Ovary (tissue), 9 donors: ENCODE data around the gene DBI. TPM values are rescaled to one million over a fixed set of nuclear protein-coding genes. Genes with fewer than 3 reads are reported as not detected.

ENCODE experiments used
- DNase-seq, 5 donors: peaks; one replicate each; pipeline ENCODE4 v3.0.0-alpha.2; 2019 to 2020
- H3K27ac ChIP-seq, 2 donors: fragments of 200-600 bp; one replicate each; pipeline versions ENCODE4 v1.5.1 to v1.8.0; 2019 to 2022
- H3K27me3 ChIP-seq: fragments of 200-600 bp; one replicate; pipeline ENCODE4 v1.8.0; 2022
- H3K36me3 ChIP-seq: fragments of 200-600 bp; sonication (generic); one replicate; pipeline ENCODE4 v1.5.1; 2019
- H3K4me1 ChIP-seq: one replicate; pipeline ENCODE4 v1.8.1; 2013; ENCODE audit warnings: mild to moderate bottlenecking, moderate library complexity; ENCODE audit not compliant: insufficient read depth
- H3K4me3 ChIP-seq: fragments of 200-600 bp; sonication (generic); one replicate; pipeline ENCODE4 v1.5.1; 2017
- H3K9me3 ChIP-seq, 2 donors: fragments of 200-600 bp in 1 of 2; sonication (generic) in 1 of 2; one replicate each; pipeline versions ENCODE4 v1.5.1 to v1.8.1; 2013 to 2019; ENCODE audit warnings: mild to moderate bottlenecking in 1 of 2, moderate library complexity in 1 of 2
- EP300 ChIP-seq: sonication (generic); formaldehyde crosslinking; IDR thresholded peaks from one replicate; pipeline ENCODE4 v1.6.1; 2017; ENCODE audit warnings: antibody characterized with exemption
- POLR2A ChIP-seq: fragments of 450-650 bp; IDR thresholded peaks from one replicate; pipeline ENCODE4 v1.6.1; 2017; ENCODE audit warnings: antibody characterized with exemption, mild to moderate bottlenecking, moderate library complexity
- WGBS, 3 donors: extraction: QIAGEN DNeasy Blood & Tissue Kit in 1 of 3; methylation state at CpG; one replicate each; pipeline versions ENCODE4 v1.1.5 to v1.1.7; 2013 to 2017; 5-methylcytosine and 5-hydroxymethylcytosine counted together
- intact Hi-C, 4 donors: fragments of 100-400 bp; cut with DNase I; formaldehyde crosslinking; loops; one replicate each; pipeline versions ENCODE4 v1.11.0 to v1.15.1; 2022 to 2023
- polyA plus RNA-seq, 2 donors: library from polyadenylated mRNA; stranded (reverse); fragments of 200-250 nt in 1 of 2; fragments of 350-450 nt in 1 of 2; fragmentation: Illumina TruSeq in 1 of 2; extraction: RNeasy Lipid Tissue Mini Kit (QIAGEN cat#74804) in 1 of 2; gene quantifications; one replicate each; pipeline ENCODE4 v1.2.3, GENCODE V29; 2013 to 2014
- total RNA-seq, 7 donors: library from RNA; depleted of rRNA in 2 of 7; stranded (reverse); fragments of >200 nt in 2 of 7; fragmentation: NEBNext Ultra II Directional in 3 of 7; extraction: Animal tissue kit (Norgen Biotek cat#: 25700) in 3 of 7; gene quantifications; one replicate each; pipeline versions ENCODE4 v1.1.0 to v1.2.4, GENCODE V29; 2016 to 2023
- TF ChIP-seq, protein P1 (sequence below), 3 donors: fragments of 450-650 bp in 2 of 3; fragments of 200-600 bp in 1 of 3; IDR thresholded peaks; one replicate each; pipeline versions ENCODE4 v1.5.1 to v1.8.0; 2016 to 2022; ENCODE audit warnings: antibody characterized with exemption in 3 of 3, mild to moderate bottlenecking in 1 of 3
- donor health status: DM: no; HTN: no; CAD: no; lungs with moderate emphysema.
- donor health status: DM: no; HTN: no; CAD: no.
- donor health status: Bipolar disorder and iron deficiency.
- donor health status: DM: yes; HTN: yes; CAD: no.
- donor health status: DM: no; HTN: no; CAD: no.
- donor health status: DM: yes; HTN: yes; CAD: no.

Gene DBI
- total and polyA plus RNA-seq, 9 donors, result 35.5 to 243 (median 49.8) TPM

DNA sequence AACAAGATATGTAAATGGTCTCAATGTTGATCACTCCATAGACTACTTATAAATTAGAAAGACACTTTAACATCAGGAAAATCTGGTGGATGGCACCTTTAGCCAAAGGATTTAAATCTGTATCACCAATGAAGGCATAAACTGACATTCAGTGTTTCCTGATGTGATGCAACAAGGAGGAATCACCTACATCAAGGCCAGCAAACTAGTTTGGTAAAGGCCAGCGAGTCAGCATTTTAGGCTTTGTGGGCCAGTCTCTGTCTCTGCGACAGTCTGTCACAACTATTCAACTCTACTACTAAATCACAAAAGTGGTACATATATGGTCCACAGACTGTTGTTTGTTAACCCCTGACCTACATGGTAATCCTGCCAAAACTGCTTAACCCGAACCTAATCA is 33.4 kb upstream of the DBI start:
- no peaks in the 10 kb centered on the region for H3K36me3 ChIP-seq
- H3K27ac ChIP-seq, result no peak overlapping the region
- no peak overlapping the region for H3K4me3 ChIP-seq
- H3K27me3 ChIP-seq, result no peaks in the 10 kb centered on the region
- no peaks in the 10 kb centered on the region for H3K9me3 ChIP-seq
- no peaks in the 10 kb centered on the region for H3K4me1 ChIP-seq
- intact Hi-C loops, result no loop called here
- WGBS, 3 donors, result 84 to 87% (median 86%) methylated on average over 3 of the region's 3 CpGs
- TF ChIP-seq POLR2A (no peak), EP300 (no peak)
- TF ChIP-seq, protein P1, sequence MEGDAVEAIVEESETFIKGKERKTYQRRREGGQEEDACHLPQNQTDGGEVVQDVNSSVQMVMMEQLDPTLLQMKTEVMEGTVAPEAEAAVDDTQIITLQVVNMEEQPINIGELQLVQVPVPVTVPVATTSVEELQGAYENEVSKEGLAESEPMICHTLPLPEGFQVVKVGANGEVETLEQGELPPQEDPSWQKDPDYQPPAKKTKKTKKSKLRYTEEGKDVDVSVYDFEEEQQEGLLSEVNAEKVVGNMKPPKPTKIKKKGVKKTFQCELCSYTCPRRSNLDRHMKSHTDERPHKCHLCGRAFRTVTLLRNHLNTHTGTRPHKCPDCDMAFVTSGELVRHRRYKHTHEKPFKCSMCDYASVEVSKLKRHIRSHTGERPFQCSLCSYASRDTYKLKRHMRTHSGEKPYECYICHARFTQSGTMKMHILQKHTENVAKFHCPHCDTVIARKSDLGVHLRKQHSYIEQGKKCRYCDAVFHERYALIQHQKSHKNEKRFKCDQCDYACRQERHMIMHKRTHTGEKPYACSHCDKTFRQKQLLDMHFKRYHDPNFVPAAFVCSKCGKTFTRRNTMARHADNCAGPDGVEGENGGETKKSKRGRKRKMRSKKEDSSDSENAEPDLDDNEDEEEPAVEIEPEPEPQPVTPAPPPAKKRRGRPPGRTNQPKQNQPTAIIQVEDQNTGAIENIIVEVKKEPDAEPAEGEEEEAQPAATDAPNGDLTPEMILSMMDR (IDR thresholded peaks at IDR 0.05), result no peak
- no peak for DNase-seq

DNA sequence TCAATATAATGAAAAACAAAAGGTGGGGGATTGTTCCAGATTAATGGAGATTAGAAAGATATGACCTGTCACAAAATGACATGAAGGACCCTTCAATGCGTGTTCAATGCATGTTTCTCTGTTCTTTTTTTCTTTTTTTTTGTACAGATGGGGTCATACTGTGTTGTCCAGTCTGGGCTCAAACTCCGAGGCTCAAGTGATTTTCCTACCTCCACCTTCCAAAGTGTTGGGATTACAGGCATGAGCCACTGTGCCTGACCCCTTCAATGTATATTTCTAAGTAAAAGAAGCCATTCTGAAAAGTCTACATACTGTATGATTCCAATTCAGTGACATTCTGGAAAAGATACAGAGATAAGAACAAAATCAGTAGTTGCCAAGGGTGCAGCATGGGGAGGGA is 32.9 kb upstream of the DBI start:
- H3K4me1 ChIP-seq, result no peaks in the 10 kb centered on the region
- DNase-seq, result no peak
- H3K4me3 ChIP-seq, result no peak overlapping the region
- WGBS, 3 donors, result 93 to 100% (median 99%) methylated on average over 2 of the region's 2 CpGs
- no peaks in the 10 kb centered on the region for H3K9me3 ChIP-seq
- intact Hi-C loops, result no loop called here
- no peak overlapping the region for H3K27ac ChIP-seq
- no peaks in the 10 kb centered on the region for H3K36me3 ChIP-seq
- H3K27me3 ChIP-seq, result no peaks in the 10 kb centered on the region
- TF ChIP-seq POLR2A (no peak), EP300 (no peak)
- TF ChIP-seq, protein P1 (IDR thresholded peaks at IDR 0.05), result no peak

- Histone ChIP-seq H3K27me3 (no peaks in the 10 kb centered on the region), H3K36me3 (no peaks in the 10 kb centered on the region), H3K4me3 (no peak overlapping the region), H3K4me1 (no peaks in the 10 kb centered on the region), H3K27ac (no peak overlapping the region), H3K9me3 (no peaks in the 10 kb centered on the region)
- DNase-seq, result no peak
- intact Hi-C loops, result no loop called here
- 75 to 79% (median 79%) methylated on average over 2 of the region's 2 CpGs for WGBS, 3 donors
- TF ChIP-seq, protein P1 (IDR thresholded peaks at IDR 0.05), result no peak
- TF ChIP-seq POLR2A (no peak), EP300 (no peak)
These were observed 29.0 kb upstream of the DBI start for GRCh38 chr2:119337749-119338148.

DNA sequence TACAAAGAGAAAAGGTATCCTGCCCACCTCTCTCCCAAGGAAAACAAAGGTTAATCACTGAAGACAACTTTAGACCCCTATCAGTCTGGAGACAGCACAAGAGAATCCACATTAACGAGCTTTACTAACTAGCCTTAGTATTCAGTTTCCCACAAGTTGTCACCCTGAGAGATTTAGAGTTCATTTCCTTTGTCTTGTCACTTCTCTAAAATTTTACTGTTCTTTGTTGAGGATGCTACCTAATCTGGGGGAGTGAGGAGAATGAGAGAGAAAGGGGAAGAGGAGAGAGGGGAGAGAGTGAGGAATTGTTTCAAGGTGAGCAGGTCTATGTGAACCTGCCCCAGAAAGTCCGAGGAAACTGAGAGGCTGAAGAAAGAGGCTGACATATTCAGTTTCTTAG is 28.5 kb upstream of the DBI start:
- Histone ChIP-seq H3K27ac (no peak overlapping the region), H3K27me3 (no peaks in the 10 kb centered on the region), H3K4me3 (no peak overlapping the region), H3K9me3 (no peaks in the 10 kb centered on the region), H3K4me1 (no peaks in the 10 kb centered on the region), H3K36me3 (no peaks in the 10 kb centered on the region)
- WGBS, 3 donors, result 85 to 91% (median 85%) methylated on average over 2 of the region's 2 CpGs
- intact Hi-C loops, result no loop called here
- no peak for DNase-seq
- no peak for TF ChIP-seq POLR2A
- TF ChIP-seq, protein P1 (IDR thresholded peaks at IDR 0.05), result no peak
- no peak for TF ChIP-seq EP300
